Measurements from ENCODE around the gene SIM2. TPM values are rescaled to one million over a fixed set of nuclear protein-coding genes. Genes with fewer than 3 reads are reported as not detected.
"Not testable (repeated sequence)": the region's sequence is repeated elsewhere in the genome, so short reads cannot be mapped to it uniquely, and the experiment has no call there.

The SIM2 gene
- polyA plus RNA-seq (ENCODE audit: insufficient read length in 3 of 3): 10 to 100 TPM; 24.0 to 26.1 (median 25.9) TPM
- long read RNA-seq, donor 1, full-length matches to known transcripts: 3 of 3 reads
- long read RNA-seq, donor 1, partial matches to known transcripts: 0 of 3 reads
- long read RNA-seq, donor 1, other reads (novel, unspliced or antisense): 0 of 3 reads
- long read RNA-seq, donor 2, full-length matches to known transcripts: 1 of 54 reads
- long read RNA-seq, donor 2, partial matches to known transcripts: 53 of 54 reads
- long read RNA-seq, donor 2, other reads (novel, unspliced or antisense): 0 of 54 reads
- long read RNA-seq, donor 3, full-length matches to known transcripts: 1 of 1 reads
- long read RNA-seq, donor 3, partial matches to known transcripts: 0 of 1 reads
- long read RNA-seq, donor 3, other reads (novel, unspliced or antisense): 0 of 1 reads
- long read RNA-seq, donor 4: 0 reads
- long read RNA-seq, donor 5, full-length matches to known transcripts: 2 of 2 reads
- long read RNA-seq, donor 5, partial matches to known transcripts: 0 of 2 reads
- long read RNA-seq, donor 5, other reads (novel, unspliced or antisense): 0 of 2 reads
- long read RNA-seq, donor 6, full-length matches to known transcripts: 4 of 11 reads
- long read RNA-seq, donor 6, partial matches to known transcripts: 7 of 11 reads
- long read RNA-seq, donor 6, other reads (novel, unspliced or antisense): 0 of 11 reads
- long read RNA-seq, donor 7, partial matches to known transcripts: 0 of 1 reads
- long read RNA-seq, donor 7, other reads (novel, unspliced or antisense): 0 of 1 reads
- long read RNA-seq, donor 8: 0 reads
- long read RNA-seq, donor 9, full-length matches to known transcripts: 2 of 10 reads
- long read RNA-seq, donor 9, partial matches to known transcripts: 8 of 10 reads
- long read RNA-seq, donor 9, other reads (novel, unspliced or antisense): 0 of 10 reads
- long read RNA-seq, donor 10, full-length matches to known transcripts: 4 of 4 reads
- long read RNA-seq, donor 10, partial matches to known transcripts: 0 of 4 reads
- long read RNA-seq, donor 10, other reads (novel, unspliced or antisense): 0 of 4 reads
- long read RNA-seq, donor 11, partial matches to known transcripts: 12 of 12 reads
- long read RNA-seq, donor 11, other reads (novel, unspliced or antisense): 0 of 12 reads
- long read RNA-seq, donor 12, full-length matches to known transcripts: 3 of 8 reads
- long read RNA-seq, donor 12, partial matches to known transcripts: 5 of 8 reads
- long read RNA-seq, donor 12, other reads (novel, unspliced or antisense): 0 of 8 reads
- long read RNA-seq, donor 13, partial matches to known transcripts: 0 of 1 reads
- long read RNA-seq, donor 13, other reads (novel, unspliced or antisense): 0 of 1 reads
- long read RNA-seq, donor 14, full-length matches to known transcripts: 3 of 27 reads
- long read RNA-seq, donor 14, partial matches to known transcripts: 24 of 27 reads
- long read RNA-seq, donor 14, other reads (novel, unspliced or antisense): 0 of 27 reads
- long read RNA-seq, donor 15, full-length matches to known transcripts: 1 of 7 reads
- long read RNA-seq, donor 15, partial matches to known transcripts: 6 of 7 reads
- long read RNA-seq, donor 15, other reads (novel, unspliced or antisense): 0 of 7 reads
- long read RNA-seq, donor 16, partial matches to known transcripts: 0 of 1 reads
- long read RNA-seq, donor 16, other reads (novel, unspliced or antisense): 0 of 1 reads

GRCh38 chr21:36698981-36699545 lies at the start of gene SIM2:
Gene SIM2 (plus strand): TSS chr21:36699115. CDS start chr21:36699747, 632 bp downstream.
- DNase-seq: no peak

- no peak for DNase-seq
Observed at GRCh38 chr21:36654324-36654723, 44.6 kb upstream of the SIM2 start.

DNA sequence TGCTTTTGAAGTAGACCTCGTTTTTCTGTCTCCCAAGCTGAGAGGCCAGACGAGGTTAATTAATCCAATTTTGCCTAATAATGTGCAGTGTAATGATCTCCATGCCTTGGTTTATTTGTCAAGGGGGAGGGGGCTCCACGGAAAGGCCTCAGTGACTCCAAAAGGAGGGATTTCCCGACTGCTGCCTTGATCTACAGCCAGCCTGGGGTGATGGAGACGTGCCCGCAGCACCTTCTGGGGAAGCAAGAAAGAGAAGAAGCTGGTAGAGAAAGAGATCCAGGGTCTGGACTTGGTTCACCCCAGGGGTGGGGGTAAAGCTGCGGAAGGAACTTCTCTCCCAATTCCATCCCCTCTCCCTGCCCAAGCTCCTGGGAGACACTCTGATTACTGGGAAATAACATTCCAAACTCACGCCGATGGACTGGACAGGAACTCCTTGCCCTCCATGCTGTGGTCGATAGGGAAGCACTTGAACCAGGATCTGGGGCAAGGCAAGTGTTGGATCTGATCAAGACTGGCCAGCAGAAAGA lies 44.1 kb upstream of the SIM2 start:
- no peak for DNase-seq

DNA sequence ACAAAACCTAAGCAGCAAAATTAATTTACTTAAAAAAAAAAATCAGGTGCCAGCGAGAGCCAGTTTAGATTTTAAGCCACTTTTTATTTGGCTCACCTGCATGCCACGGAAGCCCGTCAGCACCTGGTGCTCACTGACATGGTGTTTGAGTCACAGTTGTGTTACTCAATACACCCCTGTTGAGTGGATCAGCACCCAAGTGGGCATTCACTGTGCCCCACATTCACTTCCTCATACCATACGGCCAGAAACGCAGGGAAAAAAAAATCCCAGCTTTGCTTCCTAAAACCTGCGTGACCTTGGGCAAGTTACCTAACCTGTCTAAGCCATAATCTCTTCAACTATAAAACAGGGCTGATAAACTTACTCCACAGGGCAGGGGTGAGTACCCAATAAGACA lies 42.8 kb upstream of the SIM2 start:
- DNase-seq: no peak

DNA sequence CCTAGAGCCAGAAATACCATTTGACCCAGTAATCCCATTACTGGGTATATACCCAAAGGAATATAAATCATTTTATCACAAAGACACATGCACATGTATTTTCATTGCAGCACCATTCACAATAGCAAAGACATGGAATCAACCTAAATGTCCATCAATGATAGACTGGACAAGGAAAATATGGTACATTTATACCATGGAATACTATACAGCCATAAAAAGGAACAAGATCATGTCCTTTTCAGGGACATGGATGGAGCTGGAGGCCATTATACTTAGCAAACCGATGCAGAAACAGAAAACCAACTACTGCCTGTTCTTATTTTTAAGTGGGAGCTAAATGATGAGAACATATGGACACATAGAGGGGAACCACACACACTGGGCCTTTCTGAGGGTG lies 41.6 kb upstream of the SIM2 start:
- not testable (repeated sequence) for DNase-seq

DNA sequence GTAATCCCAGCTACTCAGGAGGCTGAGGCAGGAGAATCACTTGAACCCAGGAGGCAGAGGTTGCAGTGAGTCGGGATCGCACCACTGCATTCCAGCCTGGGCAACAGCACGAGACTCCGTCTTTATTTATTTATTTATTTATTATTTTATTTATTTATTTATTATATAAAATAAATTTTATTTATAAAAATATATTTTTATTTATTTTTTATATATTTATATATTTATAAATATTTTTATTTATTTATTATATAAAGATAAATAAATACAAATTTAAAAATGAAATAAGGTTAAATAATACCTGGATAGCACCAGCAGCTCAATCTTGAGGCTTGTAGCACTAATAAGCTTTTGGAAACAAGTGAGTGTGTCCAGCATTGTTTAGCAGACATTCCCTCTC lies 40.9 kb upstream of the SIM2 start:
- DNase-seq: no peak

GRCh38 chr21:36658926-36659325 lies 40.0 kb upstream of the SIM2 start:
- DNase-seq: no peak

DNA sequence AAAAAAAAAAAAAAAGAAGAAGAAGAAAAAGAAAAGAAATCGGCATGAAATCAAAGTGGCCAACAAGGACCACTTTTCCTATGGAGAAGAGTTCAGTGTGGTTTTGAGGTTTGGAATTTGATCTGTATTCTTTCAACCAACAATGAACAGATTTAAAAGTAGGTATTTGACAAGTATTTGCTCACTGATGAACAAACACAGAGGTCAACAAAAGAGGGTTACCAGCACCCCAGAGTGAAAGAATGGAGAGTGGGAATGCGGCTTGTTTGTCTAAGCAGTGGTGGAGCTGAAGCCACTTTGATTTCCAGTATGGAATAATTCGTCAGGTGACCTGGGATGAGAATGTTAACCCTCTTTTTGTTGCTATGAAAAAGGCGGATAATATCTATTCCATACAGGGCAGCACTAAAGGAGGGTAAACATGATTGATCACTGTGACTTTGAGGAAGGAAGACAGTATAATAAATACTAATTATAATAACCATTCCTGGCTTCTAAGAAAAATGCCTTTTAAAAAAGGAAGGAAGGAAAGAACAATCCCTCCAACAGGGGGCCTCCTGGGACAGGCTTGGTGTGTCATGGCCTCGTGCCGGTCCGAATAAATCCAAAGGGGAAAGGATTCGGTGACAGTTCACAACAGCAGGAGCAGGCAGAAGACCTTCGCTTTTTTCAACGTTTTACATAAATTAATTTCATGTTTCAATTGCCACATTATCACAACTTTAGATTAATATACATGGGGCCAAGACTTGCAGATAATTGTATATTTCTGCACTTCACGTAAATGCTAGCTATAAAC lies 37.2 kb upstream of the SIM2 start:
- DNase-seq: no peak

DNA sequence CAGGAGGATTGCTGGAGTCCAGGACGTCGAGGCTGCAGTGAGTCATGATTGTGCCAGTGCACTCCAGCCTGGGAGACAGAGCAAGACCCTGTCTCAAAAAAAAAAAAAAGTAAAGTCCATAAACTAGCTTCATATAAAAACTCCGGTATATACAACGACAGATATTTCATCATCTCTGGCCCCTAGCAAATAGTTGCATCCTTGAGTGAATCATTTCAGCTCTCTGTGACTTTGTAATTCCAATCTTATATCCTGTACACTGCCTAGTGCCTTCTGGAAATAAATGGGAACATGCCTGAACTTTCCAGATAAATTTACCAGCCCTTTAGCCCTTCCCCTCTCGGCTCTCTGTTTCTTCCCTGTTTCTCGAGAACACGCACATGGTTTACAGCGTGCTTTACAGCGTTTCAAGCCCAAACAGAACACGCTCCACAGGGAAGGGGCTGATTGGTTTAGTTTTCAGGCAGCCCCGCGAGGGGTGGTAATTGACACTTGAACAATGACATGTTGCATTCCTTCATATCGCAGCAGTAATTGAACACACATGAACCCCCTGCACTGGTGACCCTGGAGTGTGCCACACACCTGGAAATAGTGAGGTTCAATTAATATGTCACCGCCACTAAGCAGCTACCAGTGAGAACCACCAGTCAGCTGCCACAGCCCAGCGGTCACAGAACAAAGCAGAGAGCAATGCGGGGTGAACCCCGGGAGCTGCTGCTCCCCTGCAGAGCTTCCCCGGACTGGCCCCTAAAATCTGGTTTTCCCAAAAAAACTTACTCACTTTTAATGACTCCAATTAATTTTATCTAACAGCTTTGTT lies 35.7 kb upstream of the SIM2 start:
- no peak for DNase-seq

- no peak for DNase-seq
Observed at GRCh38 chr21:36664662-36664990, 34.3 kb upstream of the SIM2 start.

DNA sequence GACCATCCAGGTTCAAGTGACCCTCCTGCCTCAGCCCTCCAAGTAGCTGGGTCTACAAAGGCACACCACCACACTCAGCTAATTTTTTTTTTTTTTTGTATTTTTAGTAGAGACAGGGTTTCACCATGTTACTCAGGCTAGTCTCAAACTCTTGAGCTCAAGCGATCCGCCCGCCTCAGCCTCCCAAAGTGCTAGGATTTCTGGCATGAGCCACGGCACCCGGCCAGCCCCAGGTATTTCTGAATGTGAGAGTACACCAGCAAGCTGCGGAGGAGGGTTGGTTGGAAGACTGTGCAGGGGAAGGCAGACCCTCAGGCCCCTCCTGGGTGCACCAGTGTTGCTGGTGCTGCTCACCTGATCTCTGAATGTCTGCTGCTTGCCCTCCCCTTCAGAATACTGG lies 33.1 kb upstream of the SIM2 start:
- DNase-seq: no peak

DNA sequence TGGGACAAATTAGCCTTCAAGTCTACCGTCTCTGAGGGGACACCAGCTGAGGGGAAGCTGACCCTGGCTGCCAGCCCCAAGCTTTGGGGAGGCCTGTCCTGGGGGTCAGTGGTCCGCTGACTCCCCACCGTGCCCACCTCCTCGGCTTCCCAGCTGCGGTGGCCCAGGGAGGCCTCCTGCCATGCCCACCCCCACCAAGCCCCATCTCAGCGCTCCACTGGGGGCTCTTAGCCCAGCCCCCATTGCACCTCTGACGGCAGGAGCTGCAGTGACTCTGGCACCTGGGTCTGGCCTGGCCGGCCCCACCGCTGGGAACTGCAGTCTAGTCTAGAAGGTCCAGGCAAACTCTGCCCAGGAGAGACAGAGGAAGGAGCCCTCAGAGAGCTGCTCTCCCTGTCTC lies 30.2 kb upstream of the SIM2 start:
- DNase-seq: no peak

DNA sequence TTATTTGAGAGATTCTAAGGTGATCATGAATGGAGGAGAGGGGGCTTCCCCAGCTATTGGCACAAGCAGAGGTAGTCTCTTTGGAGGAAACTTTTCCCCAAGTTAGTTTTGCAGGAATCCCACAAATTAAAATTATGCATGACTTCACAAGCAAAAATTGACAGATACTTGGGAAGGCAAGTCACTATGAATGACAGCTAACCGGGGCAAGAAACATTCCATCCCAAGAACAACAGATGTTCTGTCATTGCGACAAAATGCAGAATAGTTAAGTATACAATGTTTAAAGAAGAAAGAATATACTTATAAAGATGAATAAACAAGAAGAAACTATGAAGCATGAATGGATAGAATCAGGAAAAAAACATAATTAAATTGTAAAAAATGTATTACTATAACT lies 27.1 kb upstream of the SIM2 start:
- DNase-seq: no peak

DNA sequence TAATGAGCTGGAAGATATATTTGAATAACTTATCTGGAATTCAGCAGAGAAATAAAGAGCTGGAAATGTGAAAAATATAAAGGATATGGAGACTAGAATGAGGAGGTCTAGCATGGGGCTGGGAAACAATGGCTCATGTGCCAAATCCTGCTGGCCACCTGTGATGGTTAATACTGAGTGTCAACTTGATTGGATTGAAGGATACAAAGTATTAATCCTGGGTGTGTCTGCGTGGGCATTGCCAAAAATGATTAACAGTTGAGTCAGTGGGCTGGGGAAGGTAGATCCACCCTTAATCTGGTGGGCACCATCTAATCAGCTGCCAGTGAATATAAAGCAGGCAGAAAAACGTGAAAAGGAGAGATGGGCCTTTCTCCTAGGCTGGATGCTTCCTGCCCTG lies 26.6 kb upstream of the SIM2 start:
- DNase-seq: not testable (repeated sequence)

DNA sequence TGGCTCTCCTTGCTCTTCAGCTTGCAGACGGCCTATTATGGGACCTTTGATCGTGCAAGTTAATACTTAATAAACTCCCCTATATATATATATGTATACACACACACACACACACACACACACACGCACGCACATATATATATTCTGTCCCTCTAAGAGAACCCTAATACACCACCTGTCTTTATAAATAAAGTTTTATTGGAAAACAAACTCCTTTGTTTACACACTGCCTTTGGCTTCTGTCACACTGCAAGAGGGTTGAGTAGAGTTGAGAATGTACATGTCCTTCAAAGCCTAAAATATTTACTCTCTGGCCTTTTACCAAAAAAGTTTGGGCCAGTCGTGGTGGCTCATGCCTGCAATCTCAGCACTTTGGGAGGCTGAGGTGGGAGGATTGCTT lies 26.2 kb upstream of the SIM2 start:
- DNase-seq: no peak

DNA sequence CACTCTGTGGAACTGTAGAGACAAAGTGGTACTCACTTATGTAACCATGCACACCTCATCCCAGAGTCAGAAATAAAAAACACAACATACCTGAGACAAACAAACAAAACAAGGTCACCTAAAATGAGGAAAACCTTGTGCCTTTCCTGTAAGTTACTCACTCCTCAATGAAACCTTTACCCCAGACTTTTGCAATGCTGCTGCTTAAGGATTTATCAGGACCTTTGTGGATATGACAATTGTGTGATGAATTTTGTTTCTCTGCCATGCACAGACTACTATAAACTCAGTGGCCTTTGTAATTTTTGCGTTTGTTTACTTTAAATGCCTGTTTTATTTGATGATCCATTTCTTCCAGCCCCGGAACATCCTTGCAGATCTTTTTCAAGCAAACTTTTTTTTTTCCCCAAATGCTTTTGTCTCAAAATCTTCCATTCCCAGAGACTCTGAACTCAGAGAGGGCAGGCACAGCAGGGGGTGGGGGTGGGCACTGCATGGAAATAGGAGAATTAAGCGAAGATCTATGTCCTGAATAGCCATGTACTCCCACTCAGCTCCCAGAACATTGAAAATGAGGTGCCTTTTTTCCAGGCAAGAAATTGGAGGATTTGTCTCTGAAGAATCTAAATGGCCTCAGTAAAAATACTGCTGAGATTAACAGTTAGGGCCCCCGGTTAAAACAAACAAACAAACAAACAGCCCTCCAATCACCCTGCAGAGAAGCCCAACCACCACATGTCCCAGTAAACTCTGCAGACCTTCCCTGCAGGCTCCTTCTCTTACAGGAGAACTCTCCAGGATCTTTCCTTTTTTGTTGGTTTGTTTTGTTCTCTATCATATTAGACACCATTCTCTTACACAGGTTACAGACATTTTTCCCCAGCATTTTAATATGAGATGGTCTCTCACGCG lies 22.6 kb upstream of the SIM2 start:
- no peak for DNase-seq

DNA sequence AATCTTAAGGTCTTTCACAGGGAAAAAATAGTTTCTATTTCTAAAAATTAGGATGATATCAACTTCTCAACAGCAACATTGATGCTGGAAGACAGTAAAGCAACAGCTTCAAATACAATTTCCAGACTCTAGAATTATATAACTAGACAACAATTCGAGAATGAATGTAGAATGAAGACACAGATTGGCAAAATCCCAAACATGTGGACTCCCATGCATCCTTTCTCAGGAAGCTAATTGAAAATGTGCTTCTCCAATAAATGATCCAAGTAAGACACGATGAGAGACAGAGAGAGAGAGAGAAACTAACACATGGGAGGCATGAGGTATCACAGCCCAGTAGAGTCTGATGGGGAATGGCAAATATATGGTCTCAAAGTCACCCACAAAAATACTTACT lies 21.5 kb upstream of the SIM2 start:
- no peak for DNase-seq

DNA sequence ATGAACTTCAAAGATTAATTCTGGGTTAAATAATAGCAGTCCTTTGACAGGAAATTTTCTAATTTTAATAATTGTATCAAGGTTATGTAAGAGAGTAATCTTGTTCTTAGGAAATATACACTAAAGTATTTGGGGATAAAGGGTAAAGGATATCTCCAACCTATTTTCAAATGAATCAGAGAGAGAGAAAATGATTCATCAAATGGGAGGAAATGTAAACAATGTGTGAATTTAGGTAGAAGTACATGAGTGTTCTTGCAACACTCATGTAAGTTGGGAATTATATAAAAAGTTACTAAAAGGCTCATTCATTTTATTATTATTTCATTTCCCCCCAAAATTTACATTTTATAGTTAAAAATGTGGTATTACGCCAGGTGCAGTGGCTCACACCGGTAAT lies 20.4 kb upstream of the SIM2 start:
- DNase-seq: no peak
